Kidney glomerular epithelial cell (primary cell): Measurements from ENCODE around the gene FRMD5.

Experiments
- DNase-seq: peaks from one replicate; lab custom pipeline; 2025; lab: John Stamatoyannopoulos, UW

Gene FRMD5

GRCh38 chr15:44093836-44094235 lies 101.2 kb downstream of the FRMD5 start:
- DNase-seq, result no peak

GRCh38 chr15:44092221-44092620 lies 102.8 kb downstream of the FRMD5 start:
- peak; percentile 30 for DNase-seq

DNA sequence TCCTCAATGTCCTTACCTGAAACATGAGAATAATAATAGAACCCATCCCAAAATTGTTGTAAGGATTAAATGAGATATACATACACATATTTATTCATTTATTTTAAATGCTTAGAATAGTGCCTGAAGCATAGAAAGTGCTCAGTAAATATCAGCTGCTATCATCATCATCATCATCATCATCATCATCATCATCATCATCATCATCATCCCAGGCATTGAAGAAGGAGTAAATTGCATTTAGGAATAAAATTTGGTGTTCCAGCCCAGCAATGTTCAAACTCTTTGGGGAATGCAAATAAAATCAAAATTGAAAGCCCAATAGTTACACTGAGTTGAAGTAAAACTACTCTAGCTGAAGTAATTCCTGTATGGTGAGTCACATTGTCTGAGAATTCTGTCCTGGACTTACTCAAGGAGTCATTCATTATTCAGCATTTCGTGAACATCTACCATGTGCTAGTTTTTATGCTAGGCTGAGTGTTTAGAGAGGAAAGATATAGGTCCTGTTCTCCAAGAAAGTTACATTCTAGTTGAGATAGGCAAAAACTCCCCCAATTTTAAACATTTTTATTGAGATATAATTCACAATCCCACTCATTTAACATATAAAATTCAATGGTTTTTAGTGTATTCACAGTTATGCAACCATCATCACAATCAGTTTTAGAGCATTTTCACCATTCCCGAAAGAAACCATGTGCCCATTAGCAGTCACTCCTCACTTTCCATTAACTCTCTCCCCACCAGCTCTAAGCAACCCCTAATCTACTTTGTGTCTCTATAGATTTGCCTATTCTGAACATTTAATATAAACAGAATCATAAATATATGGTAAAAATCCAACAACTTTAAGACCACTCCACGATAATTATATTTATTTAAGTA lies 107.2 kb downstream of the FRMD5 start:
- DNase-seq, result peak; percentile 85

DNA sequence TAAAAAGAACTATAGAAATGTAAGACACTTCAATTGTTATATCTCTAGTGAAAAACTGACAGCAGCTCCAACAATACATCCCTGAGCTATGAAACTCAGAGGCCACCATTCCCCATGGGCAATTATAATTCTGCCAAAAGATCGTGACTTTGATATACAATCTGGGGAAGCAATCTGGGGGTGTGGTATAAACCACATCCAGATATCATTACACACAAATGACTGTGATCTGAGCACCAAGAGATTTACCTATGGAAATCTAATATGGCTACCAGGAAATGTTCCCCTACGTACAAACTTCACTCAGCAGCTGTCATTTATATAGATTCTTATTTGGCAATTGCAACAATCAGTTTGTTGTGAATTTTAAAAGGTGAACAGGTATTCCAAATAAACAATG lies 110.3 kb downstream of the FRMD5 start:
- no peak for DNase-seq

DNA sequence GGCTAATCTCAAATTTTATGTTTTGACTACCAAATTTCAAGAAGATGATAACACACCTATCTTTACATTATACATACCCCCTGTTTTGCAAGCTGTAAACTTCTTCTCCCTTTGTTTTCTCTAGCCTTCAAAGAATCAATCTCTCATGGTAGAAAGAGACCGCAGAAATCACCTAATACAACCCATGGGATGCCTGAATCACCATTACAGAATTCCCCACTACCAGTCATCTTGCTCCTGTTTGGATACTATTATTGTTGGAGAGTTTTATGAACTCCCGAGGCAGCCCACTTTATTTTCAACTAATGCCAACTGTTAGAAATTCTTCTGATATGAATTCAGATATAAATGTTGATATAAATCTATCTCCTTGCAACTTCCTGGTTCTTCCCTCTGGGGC lies 110.9 kb downstream of the FRMD5 start:
- DNase-seq, result no peak

DNA sequence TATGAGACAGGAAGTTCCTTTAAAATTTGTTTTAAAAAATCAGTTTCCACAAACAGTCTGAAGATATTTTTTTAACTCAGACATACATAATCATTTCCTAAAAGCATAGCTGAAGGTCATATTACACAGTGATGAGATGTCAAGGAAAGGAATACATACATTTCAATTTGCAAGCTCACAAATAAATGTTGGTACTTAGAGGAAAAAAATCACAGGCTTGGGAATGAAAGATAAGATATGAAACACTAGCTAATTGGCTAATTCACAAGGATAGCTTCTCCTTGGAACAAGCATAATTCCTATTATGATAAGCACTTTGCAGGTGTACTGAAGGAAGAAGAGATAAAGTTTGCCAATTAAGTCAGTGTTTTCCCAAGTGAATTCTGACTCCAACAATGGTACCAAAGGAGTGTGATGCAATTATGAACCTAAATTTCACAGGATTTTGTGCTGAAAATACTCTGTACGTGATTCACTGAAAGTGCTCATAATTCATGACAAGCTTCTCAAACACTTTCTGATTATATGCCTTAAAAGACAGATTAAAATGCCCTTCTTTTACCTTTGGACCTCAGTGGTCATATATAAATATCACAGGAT lies 112.4 kb downstream of the FRMD5 start:
- DNase-seq, result no peak

DNA sequence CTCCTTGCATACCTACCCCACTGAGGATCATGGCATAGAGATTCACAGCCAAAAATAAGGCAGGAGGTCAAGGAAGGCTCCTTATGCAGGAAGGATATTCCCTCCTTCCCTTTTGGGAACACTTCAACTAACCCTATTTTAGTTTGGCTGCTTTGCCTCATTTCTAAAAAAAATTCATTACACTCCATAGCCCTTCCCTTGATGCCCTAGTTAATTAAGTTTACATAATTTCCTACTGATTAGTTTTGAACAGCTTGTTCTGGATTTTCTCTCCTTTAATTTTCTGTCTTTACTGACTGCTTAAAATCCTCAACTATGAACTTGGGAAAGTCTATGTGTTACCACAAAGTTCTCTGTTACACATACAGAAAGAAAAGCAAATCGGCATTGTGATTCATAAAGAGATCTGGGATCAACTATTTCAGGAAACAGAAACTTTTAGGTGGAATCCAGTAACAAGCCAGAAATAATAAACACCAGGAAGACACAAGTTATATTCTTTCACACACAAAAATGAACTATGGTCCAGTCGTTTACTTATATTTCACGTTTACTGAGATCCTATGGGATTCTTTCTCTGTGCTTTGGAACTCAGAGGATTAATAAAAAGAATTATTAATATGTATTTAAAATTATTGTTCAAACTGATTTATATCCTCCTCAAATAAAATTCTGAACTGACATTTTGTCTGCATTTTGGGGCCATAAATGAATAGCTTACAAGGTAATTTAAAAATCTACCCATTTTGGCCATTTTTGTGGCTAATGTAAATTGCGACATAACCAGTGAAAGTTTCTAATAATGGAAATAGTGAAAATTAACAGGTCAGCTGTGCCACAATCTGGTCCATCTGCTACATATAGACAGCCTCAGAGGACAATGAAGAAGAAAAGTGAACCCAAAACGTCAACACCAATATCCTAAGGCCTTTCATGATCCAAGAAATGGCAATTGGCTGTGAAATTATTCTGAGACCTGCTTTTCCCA lies 113.8 kb downstream of the FRMD5 start:
- peak; percentile 11 for DNase-seq

GRCh38 chr15:44075535-44075934 lies 119.5 kb downstream of the FRMD5 start:
- DNase-seq, result no peak

GRCh38 chr15:44069489-44069888 lies 125.6 kb downstream of the FRMD5 start:
- no peak for DNase-seq

DNA sequence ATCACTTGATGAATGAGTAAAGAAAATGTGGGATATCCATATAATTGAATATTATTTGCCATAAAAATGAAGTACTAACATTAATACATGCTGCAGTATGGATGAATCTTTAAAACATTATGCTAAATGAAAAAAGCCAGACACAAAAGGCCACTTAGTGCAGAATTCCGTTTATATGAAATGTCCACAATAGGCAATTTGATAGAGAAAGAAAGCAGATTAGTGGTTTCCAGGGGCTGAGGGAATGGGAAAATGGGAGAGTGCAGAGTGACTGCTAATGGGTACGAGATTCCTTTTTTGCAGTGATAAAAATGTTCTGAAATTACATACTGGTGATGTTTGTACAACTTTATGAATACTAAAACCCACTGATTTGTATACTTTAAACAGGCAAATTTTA lies 126.7 kb downstream of the FRMD5 start:
- DNase-seq, result no peak

GRCh38 chr15:44066211-44066827 lies 128.8 kb downstream of the FRMD5 start:
- DNase-seq, result peak; percentile 70

GRCh38 chr15:44064706-44065105 lies 130.4 kb downstream of the FRMD5 start:
- DNase-seq, result no peak

DNA sequence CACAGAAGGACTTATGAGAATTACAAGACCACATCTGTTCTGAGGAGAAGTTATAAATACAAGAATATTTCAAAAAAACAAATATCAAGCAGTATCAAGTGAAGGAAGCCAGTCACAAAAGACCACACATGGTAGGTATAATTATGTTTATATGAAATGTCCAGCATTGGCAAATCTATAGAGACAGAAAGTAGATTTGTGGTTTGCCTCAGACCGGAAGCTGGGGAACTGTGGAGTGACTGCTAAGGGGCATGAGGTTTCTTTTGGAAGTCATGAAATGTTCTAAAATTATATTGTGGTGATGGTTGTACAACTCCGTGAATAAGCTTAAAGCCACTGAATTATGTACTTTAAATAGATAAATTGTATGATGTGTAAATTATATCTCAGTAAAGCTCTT lies 136.9 kb downstream of the FRMD5 start:
- DNase-seq, result no peak

GRCh38 chr15:44045661-44046060 lies 149.4 kb downstream of the FRMD5 start:
- no peak for DNase-seq

- no peak for DNase-seq
Observed at GRCh38 chr15:44045217-44045616, 149.9 kb downstream of the FRMD5 start.

DNA sequence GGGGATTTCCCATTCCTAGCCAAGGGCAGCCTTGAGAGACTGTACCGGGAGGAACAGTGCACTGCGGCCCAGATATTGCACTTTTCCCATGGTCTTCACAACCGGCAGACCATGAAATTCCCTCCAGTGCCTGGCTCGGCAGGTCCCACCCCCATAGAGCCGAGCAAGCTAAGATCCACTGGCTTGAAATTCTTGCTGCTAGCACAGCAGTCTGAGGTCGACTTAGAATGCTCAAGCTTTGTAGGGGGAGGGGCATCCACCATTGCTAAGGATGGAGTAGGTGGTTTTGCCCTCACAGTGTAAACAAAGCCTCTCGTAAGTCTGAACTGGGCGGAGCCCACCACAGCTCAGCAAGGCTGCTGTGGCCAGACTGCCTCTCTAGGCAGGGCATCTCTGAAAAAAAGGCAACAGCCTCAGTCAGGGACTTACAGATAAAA lies 156.3 kb downstream of the FRMD5 start:
- DNase-seq, result peak; percentile 96

DNA sequence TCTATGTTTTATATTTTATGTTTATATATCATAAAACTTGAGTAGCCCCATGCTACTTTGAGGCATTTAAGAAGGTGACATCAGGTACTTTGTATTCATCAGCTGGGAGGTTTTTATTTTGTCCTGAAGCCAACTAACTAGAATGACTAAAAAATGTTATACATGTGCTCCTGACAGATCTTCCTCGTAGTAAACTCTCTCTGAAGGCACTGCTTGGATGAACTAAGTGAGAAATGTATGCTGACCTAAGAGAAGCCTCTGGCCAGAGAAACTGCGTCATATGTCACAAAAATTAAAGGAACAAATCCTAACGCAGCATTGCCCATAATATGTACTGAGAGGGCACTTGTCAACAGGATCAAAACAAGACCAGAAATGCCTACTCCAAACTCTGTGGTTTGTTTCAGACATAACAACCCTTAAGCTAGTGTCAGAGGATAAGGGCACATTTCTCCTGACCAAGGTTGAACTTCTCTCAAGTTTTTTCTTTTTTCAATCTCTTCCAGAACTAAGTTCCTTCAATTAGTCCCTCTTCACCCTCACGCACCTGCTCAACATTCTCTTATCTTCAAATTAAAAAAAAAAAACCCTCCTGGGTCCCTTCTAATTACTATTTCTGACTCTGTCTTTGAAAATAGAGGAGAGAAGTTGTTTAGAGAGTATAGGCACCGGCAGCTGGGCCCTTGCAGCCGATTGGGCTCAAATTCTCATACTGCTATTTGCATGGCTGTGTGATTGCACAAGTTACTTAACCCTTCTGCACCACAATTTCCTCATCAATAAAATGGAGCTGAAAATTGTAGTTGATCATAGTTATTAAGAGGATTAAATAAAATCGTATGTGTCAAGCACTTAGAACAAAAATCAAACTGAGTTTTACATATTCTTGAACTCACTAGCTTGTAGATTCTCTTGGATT lies 159.0 kb downstream of the FRMD5 start:
- no peak for DNase-seq

- DNase-seq, result peak; percentile 53
Observed at GRCh38 chr15:44034933-44035624, 160.0 kb downstream of the FRMD5 start.

DNA sequence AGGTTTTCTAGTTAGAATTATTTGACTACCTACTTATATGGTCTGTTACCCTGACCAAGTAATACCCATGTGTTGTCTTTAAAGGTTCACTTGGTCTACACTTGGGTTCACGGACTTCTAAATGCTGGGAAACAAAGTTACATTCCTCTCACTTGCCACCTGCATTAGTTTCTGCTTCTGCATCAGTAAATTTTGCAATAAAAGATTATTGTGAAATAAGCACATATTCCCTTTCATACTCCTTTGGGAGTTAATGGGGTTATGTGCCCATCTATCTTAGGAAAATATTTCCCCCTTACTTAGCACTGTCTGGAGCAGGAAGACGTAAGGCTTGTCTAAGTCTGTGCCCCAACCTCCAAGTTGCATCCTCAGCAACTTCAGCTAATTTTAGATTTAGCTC lies 160.7 kb downstream of the FRMD5 start:
- DNase-seq, result peak; percentile 77

DNA sequence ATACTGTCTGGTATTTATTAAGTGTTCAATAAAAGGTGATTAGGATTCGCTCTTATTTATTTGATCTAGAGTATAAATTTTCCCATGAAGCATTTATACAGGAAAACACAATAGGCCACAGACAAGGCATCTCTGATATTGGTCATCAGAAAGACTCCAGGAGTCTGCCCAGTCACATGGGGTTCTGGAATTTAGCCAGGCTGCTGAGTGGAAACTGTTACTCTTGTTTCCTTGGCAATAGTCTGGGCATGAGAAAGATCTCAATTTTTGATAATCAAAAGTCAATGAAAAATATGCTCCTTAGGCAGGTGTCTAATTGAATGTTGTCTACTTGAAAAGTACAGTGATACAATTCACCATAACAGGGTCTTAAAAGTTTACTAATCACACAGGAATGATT lies 161.2 kb downstream of the FRMD5 start:
- peak; percentile 84 for DNase-seq
